ENCODE results near the gene DNER. TPM values are rescaled to one million over a fixed set of nuclear protein-coding genes. Genes with fewer than 3 reads are reported as not detected.

The DNER gene
- total and polyA plus RNA-seq, 10 of the 15 experiments (the other 5 are each of a cell fraction or from before 2014, with no cell fraction given): 0.04 to 0.08 (median 0.07) TPM; not detected in 7

DNA sequence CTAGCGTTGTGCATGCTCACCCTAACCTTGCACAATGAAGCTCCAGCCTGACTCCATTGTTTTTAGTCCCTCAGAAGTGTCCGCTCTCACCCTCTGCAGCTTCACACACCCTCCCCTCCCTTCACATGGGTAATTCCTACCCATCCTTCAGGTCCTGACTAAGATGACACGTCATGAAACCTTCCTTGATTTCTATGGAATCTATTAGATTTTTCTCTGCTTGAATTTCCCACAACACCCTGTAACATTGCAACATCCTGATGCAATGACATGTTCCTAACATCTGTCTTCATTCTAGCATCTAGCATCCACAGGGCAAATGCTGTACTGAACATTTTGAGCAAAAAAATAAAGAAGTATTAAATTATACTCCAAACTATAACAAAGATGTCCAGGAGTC lies 366.2 kb downstream of the DNER start (continued):
- TF ChIP-seq POLR2AphosphoS2 (IDR thresholded peaks at IDR 0.05; ENCODE audit: low read depth, low read length) (no peak), CREB1 (IDR thresholded peaks at IDR 0.05; ENCODE audit: low read depth) (no peak), ZNF384 (IDR thresholded peaks at IDR 0.05; ENCODE audit: borderline replicate concordance, low read depth, low read length) (no peak), RBBP5 (conservative IDR thresholded peaks at IDR 0.05) (no peak), BMI1 (IDR thresholded peaks at IDR 0.05; ENCODE audit: borderline replicate concordance) (no peak)

DNA sequence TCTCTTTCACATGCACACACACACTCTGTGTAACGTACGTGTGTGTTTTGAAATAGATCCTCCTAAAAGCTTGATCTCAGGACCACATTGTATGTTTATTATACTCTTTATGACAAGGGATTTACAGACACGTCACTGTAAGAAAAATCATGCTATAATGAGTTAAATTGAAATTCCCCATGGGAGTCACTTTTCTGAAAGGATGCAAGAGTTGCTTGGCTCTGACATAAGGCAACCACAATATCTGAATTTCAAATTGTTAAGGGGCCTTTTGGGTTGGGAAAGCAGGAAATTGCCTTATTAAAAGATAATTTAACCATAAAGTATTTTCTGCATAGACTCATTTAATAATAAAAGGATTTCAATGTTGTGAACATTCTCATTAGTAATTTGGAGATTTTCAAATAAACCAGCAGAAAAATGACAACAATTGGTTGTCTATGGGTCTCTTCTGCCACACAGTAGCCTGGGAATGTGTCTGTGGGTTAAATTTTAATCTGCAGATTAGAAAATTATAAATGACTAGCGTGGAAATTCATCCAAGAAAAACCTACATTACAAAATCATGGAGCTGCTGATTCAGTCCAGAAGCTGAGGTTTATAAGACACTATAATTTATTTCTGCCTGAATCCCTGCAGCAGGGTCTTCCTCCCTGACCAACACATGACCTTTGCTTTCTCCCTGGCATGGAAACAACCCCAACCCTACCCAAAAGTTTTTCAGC lies 367.4 kb downstream of the DNER start:
- H3K27ac ChIP-seq (ENCODE audit: control insufficient read depth, insufficient read depth): no peak overlapping the region
- ChIA-PET RAD21 (ENCODE audit: unreplicated experiment) (no interaction called here), CTCF (no interaction called here), SMC1A (ENCODE audit: uncharacterized antibody, unreplicated experiment) (no interaction called here), POLR2A (no interaction called here)
- H3K79me2 ChIP-seq (ENCODE audit: control insufficient read depth, insufficient read depth, low read length): no peaks in the 10 kb centered on the region
- no TSS peak for BruUV-seq (replicated peaks)
- in situ Hi-C loops (cut with MboI): no loop called here
- no peak for DNase-seq (ENCODE audit: low read depth, low spot score)
- TF ChIP-seq NR2F1 (conservative IDR thresholded peaks at IDR 0.05): no peak
- TF ChIP-seq BMI1 (IDR thresholded peaks at IDR 0.05; ENCODE audit: borderline replicate concordance): no peak
- no peak for TF ChIP-seq RELA (IDR thresholded peaks at IDR 0.05; ENCODE audit: borderline replicate concordance, partially characterized antibody)
- no peak overlapping the region for H2AFZ ChIP-seq (ENCODE audit: control insufficient read depth, low read depth, low read length)
- H3K4me1 ChIP-seq (ENCODE audit: control insufficient read depth, insufficient read depth, low read length): no peaks in the 10 kb centered on the region
- no peaks in the 10 kb centered on the region for H3K27me3 ChIP-seq (replicated peaks in 1 of 2; ENCODE audit: control insufficient read depth in 2 of 2, insufficient read depth in 2 of 2, low read length in 1 of 2)
- FAIRE-seq: no peak
- H3K36me3 ChIP-seq (ENCODE audit: control insufficient read depth in 2 of 2, insufficient read depth in 2 of 2, low read length in 1 of 2): no peaks in the 10 kb centered on the region
- no peaks in the 10 kb centered on the region for H3K9me3 ChIP-seq (replicated peaks; ENCODE audit: control insufficient read depth, insufficient read depth, low read length)
- H4K20me1 ChIP-seq (ENCODE audit: control insufficient read depth, insufficient read depth): no peaks in the 10 kb centered on the region; the same call in 1 of the 2 replicates
- no peak for ATAC-seq
- H3K4me3 ChIP-seq: no peak overlapping the region
- 1% methylated on average over 4 of the region's 4 CpGs for WGBS (ENCODE audit: insufficient coverage, insufficient replicate concordance, low lambda C conversion rate, missing lambda C conversion rate)
- H3K4me2 ChIP-seq (ENCODE audit: control insufficient read depth, insufficient read depth): no peak overlapping the region
- H3K9ac ChIP-seq (ENCODE audit: control insufficient read depth, insufficient read depth, low read length): no peak overlapping the region
- intact Hi-C loops (cut with micrococcal nuclease; ENCODE audit: unreplicated experiment): no loop called here
